ENCODE measurements around the gene DCTN4. TPM values are rescaled to one million over a fixed set of nuclear protein-coding genes. Genes with fewer than 3 reads are reported as not detected.

DCTN4 gene
- total and polyA plus RNA-seq, 2 of the 4 experiments (the other 2 are of a cell fraction) = 28.1 to 50.2 TPM

- TF ChIP-seq ELK1 (IDR thresholded peaks at IDR 0.05; ENCODE audit: borderline replicate concordance, low read depth, low read length) (no peak), CEBPB (IDR thresholded peaks at IDR 0.05; ENCODE audit: low read depth, low read length) (no peak)
Observed at GRCh38 chr5:150801117-150801927, 42.5 kb upstream of the DCTN4 start (continued).

GRCh38 chr5:150797384-150797783 lies 38.6 kb upstream of the DCTN4 start:
- H4K20me1 ChIP-seq (ENCODE audit: insufficient read depth, low read length) = no peaks in the 10 kb centered on the region; the same call in 1 of the 2 replicates
- no peak overlapping the region for H3K4me3 ChIP-seq (ENCODE audit: insufficient read depth, low read depth, low read length)
- H3K14ac ChIP-seq (replicated peaks; ENCODE audit: low read depth, low read length) = no peak overlapping the region
- BruUV-seq (replicated peaks) = no TSS peak
- H2BK20ac ChIP-seq (ENCODE audit: low read depth, low read length) = no peak overlapping the region
- no peak overlapping the region for H3K23ac ChIP-seq (ENCODE audit: low read depth, low read length)
- H3K9me1 ChIP-seq (ENCODE audit: insufficient read depth, low read length) = peaks cover 7% of the 10 kb centered on the region
- H2BK120ac ChIP-seq (ENCODE audit: low read depth, low read length) = no peak overlapping the region
- no peak overlapping the region for H4K5ac ChIP-seq (ENCODE audit: low read depth, low read length)
- intact Hi-C loops (cut with micrococcal nuclease) (no loop called here), in situ Hi-C loops (cut with MboI; ENCODE audit: low sequenced_read_pairs) (loop anchor here (10.0 kb wide), 1 partner anchor 367 kb away; no protein-coding TSS in a partner anchor), dilution Hi-C loops (cut with HindIII; ENCODE audit: low sequenced_read_pairs, unreplicated experiment) (no loop called here)
- no peak overlapping the region for H3K4me2 ChIP-seq (ENCODE audit: low read depth, low read length)
- no peak overlapping the region for H2AK9ac ChIP-seq (replicated peaks; ENCODE audit: low read depth, low read length, poor library complexity)
- H3K27me3 ChIP-seq (ENCODE audit: control insufficient read depth, insufficient read depth, low read length) = no peaks in the 10 kb centered on the region
- CTCF ChIA-PET = no interaction called here
- H2AK5ac ChIP-seq (ENCODE audit: low read depth, low read length) = no peak overlapping the region
- H3K27ac ChIP-seq (ENCODE audit: insufficient read depth, low read length) = no peak overlapping the region
- H3K9ac ChIP-seq (ENCODE audit: low read depth, low read length) = no peak overlapping the region
- 100% methylated on average over 1 of the region's 2 CpGs; no CpG with 5 or more reads in 1 of the 2 experiments for WGBS, 2 experiments (ENCODE audit: extremely low coverage in 2 of 2, insufficient read length in 1 of 2)
- H3K56ac ChIP-seq (ENCODE audit: extremely low read depth, insufficient read depth, low read length) = no peak overlapping the region
- H2BK15ac ChIP-seq (ENCODE audit: low read depth, low read length) = no peak overlapping the region
- no peak overlapping the region for H2AFZ ChIP-seq (replicated peaks; ENCODE audit: low read length, poor library complexity)
- TF ChIP-seq POLR2A (IDR thresholded peaks at IDR 0.05; ENCODE audit: low read depth, low read length) (no peak), USF2 (IDR thresholded peaks at IDR 0.05; ENCODE audit: low read depth, low read length) (no peak), CHD1 (IDR thresholded peaks at IDR 0.05; ENCODE audit: low read depth, low read length) (no peak), RAD21 (IDR thresholded peaks at IDR 0.05; ENCODE audit: low read length) (no peak), MAFK (IDR thresholded peaks at IDR 0.05; ENCODE audit: low read depth, low read length) (no peak), NFE2L2 (IDR thresholded peaks at IDR 0.05; ENCODE audit: low read depth, low read length) (no peak), CTCF (conservative IDR thresholded peaks at IDR 0.05; ENCODE audit: low read depth, low read length) (no peak), CEBPB (IDR thresholded peaks at IDR 0.05; ENCODE audit: low read depth, low read length) (no peak), RFX5 (IDR thresholded peaks at IDR 0.05; ENCODE audit: low read depth, low read length) (no peak)
- no peaks in the 10 kb centered on the region for H3K9me3 ChIP-seq (ENCODE audit: control insufficient read depth, insufficient read depth, low read length)
- H2BK5ac ChIP-seq (ENCODE audit: low read depth, low read length, poor library complexity, severe bottlenecking) = no peak overlapping the region
- POLR2A ChIA-PET (ENCODE audit: unreplicated experiment) = no interaction called here
- peaks cover 19 to 35% of the 10 kb centered on the region in 2 experiments; a peak in 3 of 4 replicates for H3K79me1 ChIP-seq (ENCODE audit: low read depth in 1 of 2, low read length in 2 of 2)
- H3K36me3 ChIP-seq (ENCODE audit: control insufficient read depth, insufficient read depth, low read length) = peaks cover 18% of the 10 kb centered on the region
- H4K8ac ChIP-seq (ENCODE audit: low read depth in 2 of 2, low read length in 2 of 2) = no peak overlapping the region
- no peak overlapping the region for H4K91ac ChIP-seq (ENCODE audit: insufficient read depth, low read depth, low read length)
- DNase-seq (no peak), ATAC-seq (ENCODE audit: low read depth) (no peak)
- H3K4me1 ChIP-seq (ENCODE audit: control insufficient read depth, insufficient read depth, low read length) = peaks cover 8% of the 10 kb centered on the region
- no peak overlapping the region for H3K18ac ChIP-seq (ENCODE audit: low read depth, low read length)
- no peak overlapping the region for H3K4ac ChIP-seq (ENCODE audit: low read depth, low read length)

Data from IMR-90 (cell line).